ENCODE results near the gene ZNF280D. TPM values are rescaled to one million over a fixed set of nuclear protein-coding genes. Genes with fewer than 3 reads are reported as not detected.
A peak's percentile ranks its signal among the peaks of the same experiment; 100 is the strongest.

Gene ZNF280D
- total and polyA plus RNA-seq, 2 experiments from 2014 or later, result 8.0 to 24.6 TPM

DNA sequence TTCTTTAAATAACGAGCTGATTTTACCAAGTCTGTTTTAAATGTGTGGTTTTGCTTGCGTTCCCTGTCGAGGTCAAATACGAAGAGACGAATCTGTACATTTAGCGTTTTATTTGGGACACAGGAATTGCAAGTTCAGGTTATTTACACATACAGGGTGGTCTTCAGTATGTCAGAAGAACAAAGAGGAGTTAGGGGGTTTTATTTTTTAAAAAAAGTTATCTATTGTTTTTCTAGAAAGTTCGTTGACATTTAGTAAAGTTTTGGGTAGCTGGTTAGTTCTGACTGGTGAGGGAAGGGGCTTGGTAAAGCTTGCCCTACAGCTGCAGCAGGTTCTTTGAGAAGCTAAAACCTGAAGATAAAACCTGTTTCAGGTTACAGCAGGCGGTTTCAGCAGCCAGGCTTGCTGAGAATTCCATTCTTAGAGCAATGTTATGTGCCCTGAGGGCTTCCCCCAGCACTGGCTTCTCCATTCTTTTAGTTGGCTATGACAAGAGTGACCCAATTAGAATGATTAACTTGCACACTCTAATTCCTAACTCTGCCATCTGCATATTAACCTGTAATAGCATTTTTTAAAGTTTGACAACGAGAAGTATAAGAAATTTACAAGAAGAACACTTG, 815 bp upstream of the ZNF280D start:
- Histone ChIP-seq H3K4me3 (peak overlapping the region; percentile 84), H3K9me3 (ENCODE audit: low read depth) (no peaks in the 10 kb centered on the region), H3K9ac (peak overlapping the region; percentile 96), H3K79me2 (ENCODE audit: insufficient read depth) (peaks cover 38% of the 10 kb centered on the region), H3K27me3 (replicated peaks; ENCODE audit: insufficient read depth) (no peaks in the 10 kb centered on the region), H3K27ac (no peak overlapping the region; the same call in 1 of the 2 replicates), H3K4me1 (ENCODE audit: insufficient read depth) (peaks cover 29% of the 10 kb centered on the region), H2AFZ (peak overlapping the region; percentile 96), H4K20me1 (ENCODE audit: insufficient read depth) (0 out of 2 replicates have a peak, but pooled peaks cover 8% of the 10 kb centered on the region), H3K4me2 (ENCODE audit: unreplicated experiment) (peak overlapping the region; percentile 75), H3K36me3 (ENCODE audit: low read depth) (no peaks in the 10 kb centered on the region), H3F3A (ENCODE audit: insufficient read depth) (peaks cover 18% of the 10 kb centered on the region), H3K9me2 (ENCODE audit: insufficient read depth) (no peaks in the 10 kb centered on the region)
- DNase-seq, result no peak
- TF ChIP-seq EZH2 (IDR thresholded peaks at IDR 0.05; ENCODE audit: insufficient read depth, poor library complexity, severe bottlenecking), result no peak
- TF ChIP-seq EZH2phosphoT487 (IDR thresholded peaks at IDR 0.05; ENCODE audit: insufficient read depth, low read depth), result no peak
- whole genome bisulfite sequencing, 2 experiments (ENCODE audit: low coverage in 1 of 2, low lambda C conversion rate in 2 of 2, missing lambda C conversion rate in 2 of 2), result 73% methylated on average over 9 of the region's 9 CpGs
- in situ Hi-C loops (cut with MboI), result no loop called here

DNA sequence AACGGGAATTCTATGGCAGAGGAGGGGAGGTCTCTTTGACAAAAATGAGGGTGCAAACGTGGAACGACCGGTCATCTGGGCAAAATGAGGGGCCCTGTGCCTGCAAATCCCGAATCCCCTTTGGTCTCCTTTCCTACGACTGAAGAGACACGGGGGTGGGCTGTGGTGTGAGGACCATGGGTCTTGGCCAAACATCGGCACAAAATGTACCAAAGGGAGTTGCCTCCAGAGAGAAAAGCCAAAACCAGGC, 498 bp downstream of the ZNF280D start:
- Histone ChIP-seq H3K36me3 (ENCODE audit: low read depth) (0 out of 2 replicates have a peak, but pooled peaks cover 2% of the 10 kb centered on the region), H3K79me2 (ENCODE audit: insufficient read depth) (peaks cover 51% of the 10 kb centered on the region), H4K20me1 (ENCODE audit: insufficient read depth) (0 out of 2 replicates have a peak, but pooled peaks cover 8% of the 10 kb centered on the region), H3K4me2 (ENCODE audit: unreplicated experiment) (peak overlapping the region; percentile 92), H3K9me3 (ENCODE audit: low read depth) (no peaks in the 10 kb centered on the region), H3K27me3 (replicated peaks; ENCODE audit: insufficient read depth) (no peaks in the 10 kb centered on the region), H3K4me3 (peak overlapping the region; percentile 84), H2AFZ (peak overlapping the region; percentile 96), H3K9me2 (ENCODE audit: insufficient read depth) (no peaks in the 10 kb centered on the region), H3K27ac (peak overlapping the region; percentile 94), H3K9ac (peak overlapping the region; percentile 96), H3K4me1 (ENCODE audit: insufficient read depth) (peaks cover 29% of the 10 kb centered on the region), H3F3A (ENCODE audit: insufficient read depth) (peaks cover 18% of the 10 kb centered on the region)
- TF ChIP-seq EZH2 (IDR thresholded peaks at IDR 0.05; ENCODE audit: insufficient read depth, poor library complexity, severe bottlenecking) (no peak), EZH2phosphoT487 (IDR thresholded peaks at IDR 0.05; ENCODE audit: insufficient read depth, low read depth) (no peak)
- WGBS, 2 experiments (ENCODE audit: low coverage in 1 of 2, low lambda C conversion rate in 2 of 2, missing lambda C conversion rate in 2 of 2), result 0 to 3% methylated on average over 8 of the region's 8 CpGs
- in situ Hi-C loops (cut with MboI), result no loop called here
- DNase-seq, result no peak

DNA sequence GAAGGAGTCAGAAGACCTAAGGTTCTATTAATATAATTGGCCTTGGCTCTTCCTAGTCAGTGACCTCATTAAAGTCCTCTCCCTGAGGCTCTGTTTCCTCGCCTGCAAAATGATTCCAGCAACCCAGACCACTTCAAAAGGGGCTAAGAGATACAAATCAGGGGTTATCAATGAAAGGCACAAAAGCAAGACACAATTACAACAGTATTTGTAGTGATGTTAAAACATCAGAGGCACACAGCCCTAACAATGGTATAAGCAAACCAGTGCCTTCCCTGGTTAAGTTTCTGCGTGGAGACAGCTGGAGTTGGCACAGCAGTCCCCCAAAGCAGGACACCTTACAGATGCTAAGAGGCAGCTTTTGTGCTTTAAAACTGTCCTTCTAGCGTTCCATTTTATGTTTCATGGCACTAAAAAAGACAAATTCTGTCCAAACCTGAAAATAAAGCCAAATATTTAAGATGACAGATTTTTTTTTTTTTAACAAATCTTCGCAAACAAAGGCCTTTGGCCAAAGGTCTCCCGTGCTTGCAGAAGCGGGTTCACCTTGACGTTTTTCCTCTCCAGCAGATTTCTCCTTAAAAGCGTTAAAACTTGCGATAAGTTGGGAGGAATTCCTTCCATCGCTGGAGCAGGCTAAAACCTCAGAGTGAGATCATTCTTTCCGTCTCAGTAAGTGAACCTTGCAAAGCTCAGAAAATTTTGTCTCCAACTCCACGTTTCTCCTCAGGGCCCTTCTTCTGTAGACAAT, 999 bp downstream of the ZNF280D start:
- peak; percentile 82 for DNase-seq
- Histone ChIP-seq H3K4me1 (ENCODE audit: insufficient read depth) (peaks cover 29% of the 10 kb centered on the region), H3K9ac (peak overlapping the region; percentile 96), H3K9me2 (ENCODE audit: insufficient read depth) (no peaks in the 10 kb centered on the region), H3K79me2 (ENCODE audit: insufficient read depth) (peaks cover 56% of the 10 kb centered on the region), H3K27ac (peak overlapping the region; percentile 94), H3K4me3 (peak overlapping the region; percentile 84), H3K9me3 (ENCODE audit: low read depth) (no peaks in the 10 kb centered on the region), H4K20me1 (ENCODE audit: insufficient read depth) (0 out of 2 replicates have a peak, but pooled peaks cover 8% of the 10 kb centered on the region), H3K4me2 (ENCODE audit: unreplicated experiment) (peak overlapping the region; percentile 92), H3K27me3 (replicated peaks; ENCODE audit: insufficient read depth) (no peaks in the 10 kb centered on the region), H3K36me3 (ENCODE audit: low read depth) (0 out of 2 replicates have a peak, but pooled peaks cover 2% of the 10 kb centered on the region), H3F3A (ENCODE audit: insufficient read depth) (peaks cover 18% of the 10 kb centered on the region), H2AFZ (peak overlapping the region; percentile 96)
- WGBS, 2 experiments (ENCODE audit: low coverage in 1 of 2, low lambda C conversion rate in 2 of 2, missing lambda C conversion rate in 2 of 2), result 3 to 9% methylated on average over 12 of the region's 12 CpGs
- TF ChIP-seq EZH2phosphoT487 (IDR thresholded peaks at IDR 0.05; ENCODE audit: insufficient read depth, low read depth) (no peak), EZH2 (IDR thresholded peaks at IDR 0.05; ENCODE audit: insufficient read depth, poor library complexity, severe bottlenecking) (no peak)
- in situ Hi-C loops (cut with MboI), result no loop called here

DNA sequence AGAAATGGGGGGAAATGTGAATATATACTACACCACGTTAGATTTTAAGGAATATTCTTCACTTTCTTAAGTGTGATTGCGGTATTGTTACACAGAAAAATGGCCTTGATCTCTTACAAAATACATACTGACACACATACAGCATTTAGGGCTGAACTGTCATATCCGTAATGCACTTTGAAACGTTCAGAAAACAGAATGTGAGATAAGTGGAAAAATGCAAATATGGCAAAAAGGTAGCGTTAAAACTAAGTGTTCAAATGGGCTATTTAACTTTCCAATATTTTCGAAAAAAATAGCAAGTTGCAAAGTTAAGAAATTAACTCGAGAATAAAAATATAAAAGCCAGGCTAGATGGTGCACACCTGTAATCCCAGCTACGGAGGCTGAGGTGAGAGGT, 1.8 kb downstream of the ZNF280D start:
- Histone ChIP-seq H3K79me2 (ENCODE audit: insufficient read depth) (peaks cover 64% of the 10 kb centered on the region), H3K4me2 (ENCODE audit: unreplicated experiment) (peak overlapping the region; percentile 92), H3K4me3 (peak overlapping the region; percentile 84), H3F3A (ENCODE audit: insufficient read depth) (peaks cover 15% of the 10 kb centered on the region), H4K20me1 (ENCODE audit: insufficient read depth) (0 out of 2 replicates have a peak, but pooled peaks cover 8% of the 10 kb centered on the region), H3K27me3 (replicated peaks; ENCODE audit: insufficient read depth) (no peaks in the 10 kb centered on the region), H2AFZ (no peak overlapping the region), H3K9me3 (ENCODE audit: low read depth) (no peaks in the 10 kb centered on the region), H3K9ac (peak overlapping the region; percentile 96), H3K9me2 (ENCODE audit: insufficient read depth) (no peaks in the 10 kb centered on the region), H3K4me1 (ENCODE audit: insufficient read depth) (peaks cover 29% of the 10 kb centered on the region), H3K36me3 (ENCODE audit: low read depth) (peaks cover 9% of the 10 kb centered on the region; the same call in 1 of the 2 replicates), H3K27ac (peak overlapping the region; percentile 94)
- no peak for DNase-seq
- TF ChIP-seq EZH2phosphoT487 (IDR thresholded peaks at IDR 0.05; ENCODE audit: insufficient read depth, low read depth) (no peak), EZH2 (IDR thresholded peaks at IDR 0.05; ENCODE audit: insufficient read depth, poor library complexity, severe bottlenecking) (no peak)
- in situ Hi-C loops (cut with MboI), result no loop called here
- WGBS, 2 experiments (ENCODE audit: low coverage in 1 of 2, low lambda C conversion rate in 2 of 2, missing lambda C conversion rate in 2 of 2), result 74 to 77% methylated on average over 8 of the region's 8 CpGs

Data from GM23248 (cell line).